ENCODE data around the gene GFRA3.
"Not testable (repeated sequence)": the region's sequence is repeated elsewhere in the genome, so short reads cannot be mapped to it uniquely, and the experiment has no call there.

DNA sequence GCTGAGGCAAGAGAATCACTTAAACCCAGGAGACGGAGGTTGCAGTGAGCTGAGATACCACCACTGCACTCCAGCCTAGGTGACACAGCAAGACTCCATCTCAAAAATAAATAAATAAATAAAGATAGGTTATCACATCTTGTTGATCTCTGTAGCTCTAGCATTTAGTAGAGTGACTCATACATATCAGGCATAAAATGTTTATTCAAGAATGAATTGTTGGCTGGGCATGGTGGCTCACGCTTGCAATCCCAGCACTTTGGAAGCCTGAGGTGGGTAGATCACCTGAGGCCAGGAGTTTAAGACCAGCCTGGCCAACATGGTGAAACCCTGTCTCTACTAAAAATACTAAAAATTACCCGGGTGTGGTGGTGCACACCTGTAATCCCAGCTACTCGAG lies 43.8 kb upstream of the GFRA3 start:
- TF ChIP-seq, protein P1, sequence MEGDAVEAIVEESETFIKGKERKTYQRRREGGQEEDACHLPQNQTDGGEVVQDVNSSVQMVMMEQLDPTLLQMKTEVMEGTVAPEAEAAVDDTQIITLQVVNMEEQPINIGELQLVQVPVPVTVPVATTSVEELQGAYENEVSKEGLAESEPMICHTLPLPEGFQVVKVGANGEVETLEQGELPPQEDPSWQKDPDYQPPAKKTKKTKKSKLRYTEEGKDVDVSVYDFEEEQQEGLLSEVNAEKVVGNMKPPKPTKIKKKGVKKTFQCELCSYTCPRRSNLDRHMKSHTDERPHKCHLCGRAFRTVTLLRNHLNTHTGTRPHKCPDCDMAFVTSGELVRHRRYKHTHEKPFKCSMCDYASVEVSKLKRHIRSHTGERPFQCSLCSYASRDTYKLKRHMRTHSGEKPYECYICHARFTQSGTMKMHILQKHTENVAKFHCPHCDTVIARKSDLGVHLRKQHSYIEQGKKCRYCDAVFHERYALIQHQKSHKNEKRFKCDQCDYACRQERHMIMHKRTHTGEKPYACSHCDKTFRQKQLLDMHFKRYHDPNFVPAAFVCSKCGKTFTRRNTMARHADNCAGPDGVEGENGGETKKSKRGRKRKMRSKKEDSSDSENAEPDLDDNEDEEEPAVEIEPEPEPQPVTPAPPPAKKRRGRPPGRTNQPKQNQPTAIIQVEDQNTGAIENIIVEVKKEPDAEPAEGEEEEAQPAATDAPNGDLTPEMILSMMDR (IDR thresholded peaks at IDR 0.05 in 8 of 11, conservative IDR thresholded peaks at IDR 0.05 in 3 of 11) = not testable (repeated sequence)
- TF ChIP-seq POLR2AphosphoS5, POLR2A (IDR thresholded peaks at IDR 0.05): not testable (repeated sequence)

Data from spleen (tissue), 7 donors.